Dedifferentiated amniotic fluid mesenchymal stem cell (primary cell): ENCODE measurements around the gene KSR2.

Experiments
- DNase-seq: peaks from one replicate; pipeline ENCODE4 v3.0.0-alpha.2; 2016; ENCODE audit errors: extremely low spot score

KSR2 gene

GRCh38 chr12:117533687-117534086 lies 435.1 kb downstream of the KSR2 start:
- DNase-seq = no peak

- DNase-seq = no peak
Measured at GRCh38 chr12:117530796-117531195, 438.0 kb downstream of the KSR2 start.

- no peak for DNase-seq
Measured at GRCh38 chr12:117528538-117528937, 440.3 kb downstream of the KSR2 start.

GRCh38 chr12:117527479-117527855 lies 441.3 kb downstream of the KSR2 start:
- DNase-seq = no peak

- DNase-seq = no peak
Measured at GRCh38 chr12:117526757-117527478, 441.9 kb downstream of the KSR2 start.

- DNase-seq = no peak
Measured at GRCh38 chr12:117525766-117526165, 443.0 kb downstream of the KSR2 start.

- DNase-seq = no peak
Measured at GRCh38 chr12:117524806-117525205, 444.0 kb downstream of the KSR2 start.

GRCh38 chr12:117523971-117524370 lies 444.8 kb downstream of the KSR2 start:
- DNase-seq = no peak

- DNase-seq = no peak
Measured at GRCh38 chr12:117522559-117522958, 446.2 kb downstream of the KSR2 start.

- DNase-seq = no peak
Measured at GRCh38 chr12:117521867-117522266, 446.9 kb downstream of the KSR2 start.

- DNase-seq = no peak
Measured at GRCh38 chr12:117521346-117521745, 447.4 kb downstream of the KSR2 start.

GRCh38 chr12:117518594-117519270 lies 450.1 kb downstream of the KSR2 start:
- DNase-seq = no peak

GRCh38 chr12:117517219-117517739 lies 451.5 kb downstream of the KSR2 start:
- no peak for DNase-seq

- no peak for DNase-seq
Measured at GRCh38 chr12:117516034-117516433, 452.8 kb downstream of the KSR2 start.

- no peak for DNase-seq
Measured at GRCh38 chr12:117514016-117514415, 454.8 kb downstream of the KSR2 start.

GRCh38 chr12:117513353-117513752 lies 455.4 kb downstream of the KSR2 start:
- no peak for DNase-seq

GRCh38 chr12:117508468-117508867 lies 460.3 kb downstream of the KSR2 start:
- DNase-seq = no peak

- no peak for DNase-seq
Measured at GRCh38 chr12:117507548-117507947, 461.2 kb downstream of the KSR2 start.

- DNase-seq = no peak
Measured at GRCh38 chr12:117506333-117506732, 462.5 kb downstream of the KSR2 start.

- DNase-seq = no peak
Measured at GRCh38 chr12:117502633-117503032, 466.2 kb downstream of the KSR2 start.

GRCh38 chr12:117502233-117502632 lies 466.6 kb downstream of the KSR2 start:
- DNase-seq = no peak

GRCh38 chr12:117501076-117501869 lies 467.5 kb downstream of the KSR2 start:
- no peak for DNase-seq
